SKM-1 (cell line): ENCODE measurements around the gene TXLNG.
"Not testable (repeated sequence)": the region's sequence is repeated elsewhere in the genome, so short reads cannot be mapped to it uniquely, and the experiment has no call there.

ENCODE experiments used
- DNase-seq: peaks from one replicate; lab custom pipeline; 2025; ENCODE audit not compliant: unreplicated experiment; lab: John Stamatoyannopoulos, UW

Gene TXLNG

GRCh38 chrX:16838202-16839066 lies 52.2 kb downstream of the TXLNG start:
- no peak for DNase-seq

- no peak for DNase-seq
These were observed 53.1 kb downstream of the TXLNG start for GRCh38 chrX:16839219-16839851.

GRCh38 chrX:16839852-16840460 lies 53.7 kb downstream of the TXLNG start:
- no peak for DNase-seq

DNA sequence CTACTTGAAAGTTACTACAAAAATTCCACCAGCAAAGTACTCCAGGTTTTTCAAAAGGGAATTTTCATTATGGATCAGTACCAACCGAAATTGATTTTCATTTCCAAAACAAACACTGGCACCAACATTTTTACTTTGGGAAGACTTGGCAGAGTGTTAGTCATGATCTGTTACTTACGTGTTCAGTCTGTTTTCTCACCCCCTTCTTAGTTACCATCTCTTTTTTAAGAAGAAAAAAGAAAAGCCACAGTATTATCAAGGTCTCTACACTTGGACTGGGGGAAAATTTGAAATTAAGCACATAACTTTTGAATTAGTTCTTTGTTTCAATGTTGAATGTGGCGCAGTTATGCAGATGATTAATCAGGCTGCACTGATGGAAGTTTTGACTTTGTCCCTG lies 56.4 kb downstream of the TXLNG start:
- no peak for DNase-seq

DNA sequence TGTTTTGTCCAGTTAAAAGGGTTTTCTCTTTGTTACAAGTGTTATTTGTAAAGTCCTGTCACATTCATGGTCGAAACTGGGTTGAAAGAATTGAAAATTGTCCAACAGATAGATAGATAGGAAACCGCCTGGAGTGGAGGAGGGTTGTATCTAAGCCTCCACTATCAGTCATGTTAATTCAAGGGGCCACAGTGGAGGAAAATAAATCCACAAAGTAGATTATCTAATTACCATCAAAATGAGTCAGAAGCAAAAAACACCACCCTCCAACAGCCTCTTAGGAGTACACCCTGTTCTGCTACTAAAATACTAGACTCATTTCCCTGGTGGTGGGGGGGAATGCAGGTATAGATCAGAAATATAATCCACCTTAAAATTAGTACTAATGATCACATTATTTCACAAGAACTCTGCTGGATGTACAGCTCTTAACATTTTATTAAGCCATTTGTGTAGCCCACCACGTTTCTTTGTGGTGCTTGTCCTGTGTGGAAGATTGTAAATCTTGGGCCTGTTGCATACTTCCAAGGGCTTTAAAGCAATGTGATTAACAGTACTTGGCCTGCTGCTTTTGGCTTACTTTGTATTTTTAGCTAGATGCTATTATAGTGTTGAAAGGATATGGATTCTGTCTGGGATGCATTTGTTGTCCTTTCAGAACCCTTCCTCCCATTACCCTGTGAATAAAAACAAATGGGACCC lies 57.1 kb downstream of the TXLNG start:
- DNase-seq, result no peak

- DNase-seq, result no peak
These were observed 59.4 kb downstream of the TXLNG start for GRCh38 chrX:16845686-16846085.

DNA sequence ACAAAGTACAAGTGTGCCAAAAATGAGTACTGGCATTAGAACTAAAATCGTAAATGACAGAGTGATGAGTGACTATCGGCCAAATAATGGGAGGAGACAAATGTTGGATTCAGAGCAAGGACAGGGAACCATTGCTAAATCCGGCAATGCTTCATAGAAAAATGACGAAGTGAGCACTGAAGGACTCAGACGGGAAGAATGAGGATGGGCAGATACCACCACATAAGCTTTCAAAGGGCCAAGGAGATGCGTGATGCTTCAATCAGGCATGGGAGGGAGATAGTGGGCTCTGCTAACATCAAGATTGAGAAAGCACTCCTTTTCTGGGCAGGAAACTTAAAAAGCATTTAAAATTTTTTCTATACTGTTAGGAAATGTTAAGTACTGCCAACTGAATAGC lies 62.3 kb downstream of the TXLNG start:
- no peak for DNase-seq

- no peak for DNase-seq
These were observed 65.2 kb downstream of the TXLNG start for GRCh38 chrX:16851421-16851820.

- no peak for DNase-seq
These were observed 65.6 kb downstream of the TXLNG start for GRCh38 chrX:16851827-16852226.

GRCh38 chrX:16852617-16853179 lies 66.4 kb downstream of the TXLNG start:
- no peak for DNase-seq

DNA sequence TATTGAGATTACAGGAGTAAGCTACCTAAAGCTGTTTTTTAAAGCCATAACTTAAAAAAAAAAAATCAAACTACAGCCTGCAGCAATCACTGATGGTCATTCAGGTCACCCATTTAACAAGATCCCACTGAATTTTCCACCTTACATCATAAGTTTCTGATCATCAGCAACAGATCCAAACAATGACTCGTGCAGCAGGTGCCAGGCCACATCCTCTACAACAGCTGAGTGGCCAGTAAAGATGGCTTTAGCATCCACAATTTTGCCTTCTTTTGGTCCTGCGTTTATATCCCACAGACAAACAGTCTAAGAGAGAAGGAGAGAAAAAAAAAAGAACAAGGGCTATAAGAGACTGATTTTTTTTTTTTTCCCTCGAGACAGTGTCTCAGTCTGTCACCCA lies 67.3 kb downstream of the TXLNG start:
- no peak for DNase-seq

GRCh38 chrX:16855363-16856075 lies 69.3 kb downstream of the TXLNG start:
- no peak for DNase-seq

- DNase-seq, result not testable (repeated sequence)
These were observed 69.8 kb downstream of the TXLNG start for GRCh38 chrX:16856076-16856404.

DNA sequence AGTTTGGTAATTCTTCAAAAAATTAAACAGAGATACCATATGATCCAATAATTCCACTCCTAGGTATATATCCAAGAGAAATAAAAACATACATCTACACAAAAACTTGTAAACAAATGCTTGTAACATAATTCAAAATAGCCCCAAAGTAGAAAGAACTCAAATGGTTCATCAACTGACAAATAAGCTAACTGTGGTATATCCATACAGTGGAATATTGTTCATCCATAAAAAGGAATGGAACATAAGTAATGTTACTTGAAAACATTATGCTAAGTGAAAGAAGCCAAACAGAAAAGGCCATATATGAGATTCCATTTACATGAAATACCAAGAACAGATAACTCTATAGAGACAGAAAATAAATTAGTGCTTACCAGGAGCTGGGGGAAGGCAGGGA lies 70.5 kb downstream of the TXLNG start:
- DNase-seq, result no peak

DNA sequence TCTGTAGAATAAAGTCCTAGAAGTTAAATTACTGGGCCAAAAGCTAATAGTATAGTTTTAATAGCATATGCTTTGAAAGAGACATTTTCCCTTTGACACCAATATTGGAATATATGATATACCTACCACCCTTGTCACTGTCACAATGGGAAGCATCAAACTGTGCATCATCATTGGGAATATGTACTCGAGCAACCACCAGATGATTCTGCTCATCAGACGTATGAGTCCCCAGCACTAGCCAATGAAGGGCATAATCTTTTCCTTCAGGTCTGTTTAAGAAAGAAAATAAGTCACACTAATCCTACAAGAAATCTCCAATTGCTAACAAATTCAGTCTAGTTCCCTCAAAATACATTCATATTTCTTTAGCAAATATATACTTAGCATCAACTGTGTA lies 76.6 kb downstream of the TXLNG start:
- DNase-seq, result no peak

- DNase-seq, result no peak
These were observed 81.7 kb downstream of the TXLNG start for GRCh38 chrX:16867947-16868346.

DNA sequence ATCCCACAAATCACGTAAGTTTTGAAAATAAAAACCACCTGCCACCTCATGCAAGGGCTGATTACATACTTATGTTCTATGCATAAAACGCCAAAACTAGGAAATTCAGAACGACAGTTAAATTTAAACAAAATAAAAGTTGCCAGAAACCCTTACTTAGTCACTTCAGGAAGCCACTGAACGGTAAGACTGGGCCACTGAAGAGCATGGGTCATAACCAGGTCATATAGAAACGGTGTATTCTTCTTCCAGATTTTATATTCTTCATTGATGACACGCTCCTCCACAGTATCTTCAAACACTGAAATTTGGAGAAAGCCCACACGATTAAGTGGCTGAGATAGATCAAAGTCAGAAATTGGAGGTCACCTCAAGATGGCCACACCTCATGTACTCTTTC lies 82.7 kb downstream of the TXLNG start:
- DNase-seq, result no peak

GRCh38 chrX:16869393-16870094 lies 83.3 kb downstream of the TXLNG start:
- DNase-seq, result no peak

GRCh38 chrX:16870095-16870861 lies 84.0 kb downstream of the TXLNG start, which contains the start of gene RBBP7:
Gene RBBP7, minus strand, starts transcription at chrX:16870362. Its CDS starts 309 bp downstream, at chrX:16870053.
- peak; percentile 59 for DNase-seq
